Measurements from ENCODE around the gene KLK12. TPM values are rescaled to one million over a fixed set of nuclear protein-coding genes. Genes with fewer than 3 reads are reported as not detected.

KLK12 gene
- total and polyA plus RNA-seq, 2 experiments from 2014 or later = not detected

DNA sequence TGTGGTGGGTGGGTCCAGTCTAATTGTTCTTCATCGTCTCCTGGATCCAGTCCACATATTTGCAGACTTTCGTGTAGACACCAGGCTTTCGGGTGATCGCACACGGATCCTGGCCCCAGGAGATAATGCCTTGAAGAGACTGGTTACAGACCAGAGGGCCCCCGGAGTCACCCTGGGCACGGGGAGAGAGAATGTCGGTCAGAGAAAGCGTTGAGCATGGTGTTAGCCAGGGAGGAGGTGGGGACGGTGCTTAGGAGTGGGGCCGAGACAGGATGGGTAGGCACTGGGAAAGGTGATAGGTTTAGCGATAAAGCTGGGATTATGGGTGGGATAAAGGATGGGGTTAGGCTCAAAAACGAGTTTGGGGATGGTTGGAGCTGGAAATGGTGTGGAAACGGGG, 12.3 kb downstream of the KLK12 start:
- Histone ChIP-seq H3K9me2 (replicated peaks; ENCODE audit: insufficient read depth) (no peaks in the 10 kb centered on the region), H3K4me3 (no peak overlapping the region), H2AFZ (no peak overlapping the region), H3K4me2 (no peak overlapping the region), H3K9me3 (ENCODE audit: low read depth) (no peaks in the 10 kb centered on the region), H4K20me1 (ENCODE audit: insufficient read depth, poor library complexity, severe bottlenecking) (no peaks in the 10 kb centered on the region), H3K36me3 (replicated peaks; ENCODE audit: insufficient read depth, low read depth) (no peaks in the 10 kb centered on the region), H3K4me1 (ENCODE audit: insufficient read depth) (peaks cover 8% of the 10 kb centered on the region), H3K27me3 (peaks cover 27% of the 10 kb centered on the region), H3K27ac (no peak overlapping the region), H3K79me2 (no peaks in the 10 kb centered on the region)
- no peak for TF ChIP-seq EZH2phosphoT487 (IDR thresholded peaks at IDR 0.05; ENCODE audit: low read depth, severe bottlenecking, unreplicated experiment)
- no peak for TF ChIP-seq EZH2 (IDR thresholded peaks at IDR 0.05; ENCODE audit: borderline replicate concordance)
- WGBS (ENCODE audit: low lambda C conversion rate, missing lambda C conversion rate) = 80% methylated on average over 14 of the region's 14 CpGs
- no peak for DNase-seq (ENCODE audit: low spot score)

DNA sequence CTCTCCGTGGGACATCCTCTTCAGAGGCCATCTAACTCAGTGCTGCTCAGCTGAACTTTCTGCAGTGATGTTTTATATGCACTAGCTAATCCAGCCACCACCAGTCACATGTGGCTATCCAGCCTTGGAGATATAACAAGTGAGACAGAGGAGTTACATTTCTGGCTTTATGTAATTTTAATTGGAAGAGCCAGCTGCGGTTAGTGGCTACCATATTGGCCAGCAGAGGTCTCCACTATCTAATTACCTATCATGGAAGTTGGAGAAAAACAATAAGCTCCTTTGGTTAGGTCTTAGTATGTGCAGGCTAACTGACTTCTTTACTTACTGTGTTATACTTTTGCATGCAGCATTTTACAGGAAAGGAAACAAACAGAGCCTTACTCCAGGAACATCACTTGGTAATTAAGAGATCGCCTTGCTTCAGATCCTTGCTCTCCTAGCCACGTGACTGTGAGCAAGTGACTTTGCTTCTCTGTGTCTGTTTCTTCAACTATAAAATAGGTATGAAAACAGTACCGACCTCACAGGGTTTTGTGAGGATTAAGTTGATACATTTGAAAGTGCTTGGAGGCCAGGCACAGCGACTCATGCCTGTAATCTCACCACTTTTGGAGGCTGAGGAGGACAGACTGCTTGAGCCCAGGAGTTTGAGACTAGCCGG, 13.7 kb downstream of the KLK12 start:
- no peak overlapping the region for H3K4me2 ChIP-seq
- WGBS (ENCODE audit: low lambda C conversion rate, missing lambda C conversion rate) = 33% methylated on average over 7 of the region's 7 CpGs
- H2AFZ ChIP-seq = no peak overlapping the region

GRCh38 chr19:51019544-51019925, 15.3 kb downstream of the KLK12 start, which contains the start of gene KLK10:
Gene KLK10, minus strand, starts transcription at chr19:51019709. Its CDS starts 579 bp downstream, at chr19:51019130.
- H3K4me3 ChIP-seq = no peak within 1 kb of the TSS
- H3K9me2 ChIP-seq (replicated peaks; ENCODE audit: insufficient read depth) = no peaks in the 10 kb centered on the region
- H3K27ac ChIP-seq = no peak within 1 kb of the TSS
- WGBS (ENCODE audit: low lambda C conversion rate, missing lambda C conversion rate) = 12% methylated on average over 9 of the region's 14 CpGs
- H3K4me1 ChIP-seq (ENCODE audit: insufficient read depth) = peaks cover 8% of the 10 kb centered on the region
- no peaks in the 10 kb centered on the region for H3K36me3 ChIP-seq (replicated peaks; ENCODE audit: insufficient read depth, low read depth)
- peak within 1 kb of the TSS; percentile 80 for H3K4me2 ChIP-seq
- H3K9me3 ChIP-seq (ENCODE audit: low read depth) = no peaks in the 10 kb centered on the region
- peaks cover 42% of the 10 kb centered on the region for H3K27me3 ChIP-seq
- no peak for DNase-seq (ENCODE audit: low spot score)
- H4K20me1 ChIP-seq (ENCODE audit: insufficient read depth, poor library complexity, severe bottlenecking) = no peaks in the 10 kb centered on the region
- no peak within 1 kb of the TSS for H2AFZ ChIP-seq
- TF ChIP-seq EZH2 (IDR thresholded peaks at IDR 0.05; ENCODE audit: borderline replicate concordance) (no peak), CTCF (IDR thresholded peaks at IDR 0.05; ENCODE audit: poor library complexity) (no peak), EZH2phosphoT487 (IDR thresholded peaks at IDR 0.05; ENCODE audit: low read depth, severe bottlenecking, unreplicated experiment) (no peak)
- H3K79me2 ChIP-seq = no peaks in the 10 kb centered on the region

More for the DNA sequence above, 13.7 kb downstream of the KLK12 start:
- H3K79me2 ChIP-seq = no peaks in the 10 kb centered on the region
- peaks cover 38% of the 10 kb centered on the region for H3K27me3 ChIP-seq
- peak; percentile 61 for DNase-seq (ENCODE audit: low spot score)
- H3K9me3 ChIP-seq (ENCODE audit: low read depth) = no peaks in the 10 kb centered on the region
- no peak overlapping the region for H3K4me3 ChIP-seq
- no peak for TF ChIP-seq EZH2phosphoT487 (IDR thresholded peaks at IDR 0.05; ENCODE audit: low read depth, severe bottlenecking, unreplicated experiment)
- no peak for TF ChIP-seq EZH2 (IDR thresholded peaks at IDR 0.05; ENCODE audit: borderline replicate concordance)
- peak; percentile 71 for TF ChIP-seq CTCF (IDR thresholded peaks at IDR 0.05; ENCODE audit: poor library complexity)
- H4K20me1 ChIP-seq (ENCODE audit: insufficient read depth, poor library complexity, severe bottlenecking) = no peaks in the 10 kb centered on the region
- H3K27ac ChIP-seq = no peak overlapping the region
- H3K9me2 ChIP-seq (replicated peaks; ENCODE audit: insufficient read depth) = no peaks in the 10 kb centered on the region
- peaks cover 8% of the 10 kb centered on the region for H3K4me1 ChIP-seq (ENCODE audit: insufficient read depth)
- no peaks in the 10 kb centered on the region for H3K36me3 ChIP-seq (replicated peaks; ENCODE audit: insufficient read depth, low read depth)

DNA sequence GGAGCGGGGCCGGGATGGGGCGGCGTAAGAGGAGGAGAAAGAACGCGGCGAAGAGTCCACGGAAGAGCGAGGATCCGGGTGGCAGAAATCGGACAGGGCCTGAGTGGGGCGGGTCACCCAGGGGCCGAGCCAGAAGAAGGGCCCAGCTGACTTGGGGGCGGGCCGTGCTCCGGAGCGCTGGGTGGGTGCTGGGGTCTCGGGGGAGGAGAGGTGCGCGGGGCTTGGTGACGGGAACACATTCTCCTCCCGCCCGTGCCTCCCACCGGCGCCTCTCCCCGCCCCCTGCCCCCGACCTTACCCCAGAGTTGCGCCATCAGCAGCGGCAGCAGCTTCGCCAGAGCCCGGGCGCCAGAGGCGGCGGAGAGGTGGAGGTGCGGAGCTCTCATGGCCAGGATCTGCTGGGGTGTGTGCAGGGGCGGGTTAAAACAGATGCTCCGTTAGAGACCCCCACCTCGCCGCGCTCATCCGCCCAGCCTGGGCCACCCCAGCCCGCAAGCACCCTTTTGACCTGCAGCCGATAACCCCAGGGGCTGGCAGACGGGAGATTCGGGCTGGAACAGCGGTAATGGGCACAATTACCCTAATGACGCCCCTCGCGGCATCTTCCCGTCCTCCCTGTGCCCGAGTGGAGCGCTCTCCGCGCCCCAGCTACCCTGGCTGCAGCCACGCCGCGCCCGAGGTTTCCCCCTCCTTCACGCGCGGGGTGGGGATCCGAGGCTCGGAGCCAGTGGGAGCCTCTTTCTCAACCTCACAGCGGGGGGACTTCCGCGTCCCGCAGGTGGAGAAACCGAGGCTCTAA, 15.9 kb downstream of the KLK12 start:
- H3K4me2 ChIP-seq = peak overlapping the region; percentile 80
- no peaks in the 10 kb centered on the region for H3K9me3 ChIP-seq (ENCODE audit: low read depth)
- H3K9me2 ChIP-seq (replicated peaks; ENCODE audit: insufficient read depth) = no peaks in the 10 kb centered on the region
- no peak overlapping the region for H2AFZ ChIP-seq
- WGBS (ENCODE audit: low lambda C conversion rate, missing lambda C conversion rate) = 3% methylated on average over 18 of the region's 68 CpGs
- no peaks in the 10 kb centered on the region for H3K79me2 ChIP-seq
- no peaks in the 10 kb centered on the region for H3K36me3 ChIP-seq (replicated peaks; ENCODE audit: insufficient read depth, low read depth)
- no peak overlapping the region for H3K4me3 ChIP-seq
- DNase-seq (ENCODE audit: low spot score) = peak; percentile 38
- H4K20me1 ChIP-seq (ENCODE audit: insufficient read depth, poor library complexity, severe bottlenecking) = no peaks in the 10 kb centered on the region
- H3K27me3 ChIP-seq = peaks cover 45% of the 10 kb centered on the region
- peak; percentile 68 for TF ChIP-seq EZH2 (IDR thresholded peaks at IDR 0.05; ENCODE audit: borderline replicate concordance)
- no peak for TF ChIP-seq CTCF (IDR thresholded peaks at IDR 0.05; ENCODE audit: poor library complexity)
- no peak overlapping the region for H3K27ac ChIP-seq
- H3K4me1 ChIP-seq (ENCODE audit: insufficient read depth) = peaks cover 8% of the 10 kb centered on the region

Measured in hepatocyte (in vitro differentiated cells).